ENCODE data around the gene C19orf44. TPM values are rescaled to one million over a fixed set of nuclear protein-coding genes. Genes with fewer than 3 reads are reported as not detected.

Gene C19orf44
- total RNA-seq, 5 donors from 2014 or later (not counting 1 experiment from before 2014, with no cell fraction given) = 2.3 to 4.6 (median 3.3) TPM

DNA sequence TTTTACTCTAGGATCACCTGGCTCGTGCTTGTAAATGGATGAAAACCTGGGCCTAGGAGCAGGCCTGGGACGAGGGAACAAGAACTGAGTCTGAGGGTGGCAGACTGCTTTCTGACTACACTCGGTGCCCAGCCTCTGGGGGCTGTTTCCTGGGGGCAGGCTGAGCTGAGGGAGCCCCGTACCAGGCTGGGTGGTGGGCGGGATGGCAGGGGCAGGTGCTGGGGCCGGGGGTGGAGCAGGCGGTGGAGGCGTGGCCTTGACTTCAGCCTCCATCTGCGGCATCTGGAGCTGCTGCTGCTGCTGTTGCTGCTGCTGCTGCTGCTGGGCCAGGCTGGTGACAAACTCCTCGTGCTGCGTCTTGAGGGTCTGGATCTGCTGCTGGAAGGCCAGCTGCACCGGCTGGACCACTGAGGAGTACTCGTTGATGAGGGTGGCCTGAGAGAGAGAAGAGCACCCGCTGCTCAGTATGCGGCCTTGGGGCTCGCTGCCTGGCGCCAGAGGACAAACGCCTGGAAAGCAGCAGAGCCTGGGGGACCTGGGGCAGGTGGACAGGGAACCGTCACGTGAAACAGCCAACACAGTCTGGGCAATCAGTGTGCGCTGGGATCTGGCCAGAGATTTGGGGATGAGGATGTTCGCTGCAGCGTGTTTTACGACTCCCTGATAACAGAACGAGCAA lies 33.4 kb downstream of the C19orf44 start:
- H3K4me1 Mint-ChIP-seq = no peaks in the 10 kb centered on the region
- no peaks in the 10 kb centered on the region for H3K9me3 Mint-ChIP-seq
- DNase-seq = no peak
- H3K9me3 ChIP-seq = no peaks in the 10 kb centered on the region
- H3K27ac ChIP-seq (ENCODE audit: low read length) = no peak overlapping the region
- no peaks in the 10 kb centered on the region for H3K4me1 ChIP-seq (ENCODE audit: control insufficient read depth in 1 of 2, extremely low read depth in 1 of 2, insufficient read depth in 2 of 2, low read length in 2 of 2)
- ATAC-seq (replicated peaks in 1 of 4) = no peak
- ChIA-PET CTCF (interaction anchor here in 1 of 2 donors (0.6 kb wide), 1 partner anchor 133 kb away, joined by 3 read pairs; no protein-coding TSS in a partner anchor), POLR2A (interaction anchor here in 1 of 2 donors (0.6 kb wide), 1 partner anchor 34 kb away, joined by 3 read pairs; the partner anchor contains the start of gene CALR3)
- no peak overlapping the region for H3K4me3 Mint-ChIP-seq
- no peaks in the 10 kb centered on the region for H3K27me3 ChIP-seq (replicated peaks in 1 of 2; ENCODE audit: control insufficient read depth in 2 of 2, extremely low read depth in 1 of 2, insufficient read depth in 2 of 2, low read length in 1 of 2)
- WGBS (ENCODE audit: insufficient coverage) = 93% methylated on average over 25 of the region's 25 CpGs
- H3K36me3 ChIP-seq (ENCODE audit: control insufficient read depth in 2 of 2, extremely low read depth in 1 of 2, insufficient read depth in 1 of 2, low read length in 1 of 2) = peaks cover 37 to 89% of the 10 kb centered on the region in 2 donors
- no peaks in the 10 kb centered on the region for H3K27me3 Mint-ChIP-seq
- H3K4me3 ChIP-seq (ENCODE audit: control insufficient read depth in 1 of 2, extremely low read depth in 1 of 2, low read length in 1 of 2) = no peak overlapping the region
- H3K27ac Mint-ChIP-seq = no peak overlapping the region
- H3K36me3 Mint-ChIP-seq = peaks cover 36% of the 10 kb centered on the region

DNA sequence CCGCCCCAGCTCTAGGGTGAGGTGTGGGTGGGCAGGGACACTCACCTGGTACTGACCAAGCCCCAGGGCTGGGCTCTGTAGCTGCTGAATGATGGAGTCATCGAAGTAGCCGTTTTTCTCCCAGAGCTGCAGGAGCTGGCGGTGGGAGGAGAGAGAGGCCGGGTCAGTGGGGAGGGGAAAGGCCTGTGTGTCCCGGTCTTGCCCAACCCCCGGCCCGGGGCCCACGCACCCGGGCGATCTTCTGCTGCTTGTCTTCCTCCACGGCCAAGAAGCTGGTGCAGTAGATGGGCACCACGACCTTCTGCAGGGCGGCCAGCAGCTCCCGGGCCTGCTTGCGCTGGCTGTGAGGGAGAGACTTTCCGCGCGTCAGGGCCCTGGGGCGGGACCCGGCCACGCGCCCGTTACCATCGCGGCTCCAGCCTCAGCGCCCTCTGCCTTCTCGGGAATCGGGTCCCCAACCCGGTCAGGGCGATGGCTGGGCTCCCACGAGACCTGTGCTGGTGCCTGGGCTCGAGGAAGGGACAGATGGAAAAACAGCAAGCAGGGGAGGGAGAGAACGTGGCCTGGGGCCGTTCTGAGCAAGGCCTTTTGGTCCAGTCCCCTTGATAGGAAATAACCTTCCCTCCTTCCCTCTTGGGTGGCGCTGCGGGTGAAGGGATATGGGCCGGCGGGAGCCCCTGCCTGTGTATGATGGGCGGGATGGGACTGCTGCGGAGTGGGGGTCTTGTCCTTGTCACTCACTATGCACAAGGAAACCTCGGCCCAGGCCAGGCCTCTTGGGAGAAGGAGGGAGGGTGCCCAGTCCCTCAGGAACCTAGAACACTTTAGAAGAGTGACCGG lies 34.6 kb downstream of the C19orf44 start:
- peaks cover 37% of the 10 kb centered on the region for H3K36me3 Mint-ChIP-seq
- no peak overlapping the region for H3K27ac Mint-ChIP-seq

DNA sequence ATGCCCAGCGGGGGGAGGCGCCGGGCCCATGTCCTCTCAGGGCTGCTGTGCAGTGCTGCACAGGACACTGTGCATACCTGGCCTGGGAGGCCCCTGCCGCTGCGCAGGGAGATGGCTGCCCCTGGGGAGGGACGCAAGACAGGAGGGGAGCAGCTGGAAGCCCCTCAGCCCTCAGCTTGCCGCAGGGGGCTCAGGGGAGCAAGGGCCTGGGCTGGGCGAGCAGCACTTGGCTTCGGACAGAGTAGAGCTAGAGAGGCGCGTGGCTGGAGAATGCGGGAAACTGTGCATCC lies 35.1 kb downstream of the C19orf44 start:
- no peaks in the 10 kb centered on the region for H3K9me3 Mint-ChIP-seq
- H3K36me3 Mint-ChIP-seq = peaks cover 40% of the 10 kb centered on the region
- no peaks in the 10 kb centered on the region for H3K27me3 Mint-ChIP-seq
- H3K36me3 ChIP-seq (ENCODE audit: control insufficient read depth in 2 of 2, extremely low read depth in 1 of 2, insufficient read depth in 1 of 2, low read length in 1 of 2) = peaks cover 50 to 88% of the 10 kb centered on the region in 2 donors
- H3K27ac Mint-ChIP-seq = no peak overlapping the region
- no peak for DNase-seq
- POLR2A ChIA-PET = no interaction called here
- no peak overlapping the region for H3K27ac ChIP-seq (ENCODE audit: low read length)
- CTCF ChIA-PET = no interaction called here
- peaks cover 0 to 3% (median 2%) of the 10 kb centered on the region in 3 donors for H3K4me1 Mint-ChIP-seq
- no peak overlapping the region for H3K4me3 Mint-ChIP-seq
- H3K9me3 ChIP-seq = no peaks in the 10 kb centered on the region
- H3K4me1 ChIP-seq (ENCODE audit: control insufficient read depth in 1 of 2, extremely low read depth in 1 of 2, insufficient read depth in 2 of 2, low read length in 2 of 2) = no peaks in the 10 kb centered on the region
- H3K27me3 ChIP-seq (replicated peaks in 1 of 2; ENCODE audit: control insufficient read depth in 2 of 2, extremely low read depth in 1 of 2, insufficient read depth in 2 of 2, low read length in 1 of 2) = no peaks in the 10 kb centered on the region
- WGBS (ENCODE audit: insufficient coverage) = 98% methylated on average over 12 of the region's 12 CpGs
- H3K4me3 ChIP-seq (ENCODE audit: control insufficient read depth in 1 of 2, extremely low read depth in 1 of 2, low read length in 1 of 2) = no peak overlapping the region
- no peak for ATAC-seq (replicated peaks in 1 of 4)

More for the DNA sequence above, 34.6 kb downstream of the C19orf44 start:
- Mint-ChIP-seq H3K27me3 (no peaks in the 10 kb centered on the region), H3K9me3 (no peaks in the 10 kb centered on the region), H3K4me1 (peaks cover 0 to 2% (median 2%) of the 10 kb centered on the region in 3 donors), H3K4me3 (no peak overlapping the region)
- 96% methylated on average over 26 of the region's 43 CpGs for WGBS (ENCODE audit: insufficient coverage)
- Histone ChIP-seq H3K4me3 (ENCODE audit: control insufficient read depth in 1 of 2, extremely low read depth in 1 of 2, low read length in 1 of 2) (no peak overlapping the region), H3K9me3 (no peaks in the 10 kb centered on the region), H3K36me3 (ENCODE audit: control insufficient read depth in 2 of 2, extremely low read depth in 1 of 2, insufficient read depth in 1 of 2, low read length in 1 of 2) (peaks cover 45 to 87% of the 10 kb centered on the region in 2 donors), H3K27ac (ENCODE audit: low read length) (no peak overlapping the region), H3K4me1 (ENCODE audit: control insufficient read depth in 1 of 2, extremely low read depth in 1 of 2, insufficient read depth in 2 of 2, low read length in 2 of 2) (no peaks in the 10 kb centered on the region), H3K27me3 (replicated peaks in 1 of 2; ENCODE audit: control insufficient read depth in 2 of 2, extremely low read depth in 1 of 2, insufficient read depth in 2 of 2, low read length in 1 of 2) (no peaks in the 10 kb centered on the region)
- DNase-seq (no peak), ATAC-seq (replicated peaks in 1 of 4) (no peak)
- CTCF ChIA-PET = no interaction called here
- POLR2A ChIA-PET = no interaction called here

DNA sequence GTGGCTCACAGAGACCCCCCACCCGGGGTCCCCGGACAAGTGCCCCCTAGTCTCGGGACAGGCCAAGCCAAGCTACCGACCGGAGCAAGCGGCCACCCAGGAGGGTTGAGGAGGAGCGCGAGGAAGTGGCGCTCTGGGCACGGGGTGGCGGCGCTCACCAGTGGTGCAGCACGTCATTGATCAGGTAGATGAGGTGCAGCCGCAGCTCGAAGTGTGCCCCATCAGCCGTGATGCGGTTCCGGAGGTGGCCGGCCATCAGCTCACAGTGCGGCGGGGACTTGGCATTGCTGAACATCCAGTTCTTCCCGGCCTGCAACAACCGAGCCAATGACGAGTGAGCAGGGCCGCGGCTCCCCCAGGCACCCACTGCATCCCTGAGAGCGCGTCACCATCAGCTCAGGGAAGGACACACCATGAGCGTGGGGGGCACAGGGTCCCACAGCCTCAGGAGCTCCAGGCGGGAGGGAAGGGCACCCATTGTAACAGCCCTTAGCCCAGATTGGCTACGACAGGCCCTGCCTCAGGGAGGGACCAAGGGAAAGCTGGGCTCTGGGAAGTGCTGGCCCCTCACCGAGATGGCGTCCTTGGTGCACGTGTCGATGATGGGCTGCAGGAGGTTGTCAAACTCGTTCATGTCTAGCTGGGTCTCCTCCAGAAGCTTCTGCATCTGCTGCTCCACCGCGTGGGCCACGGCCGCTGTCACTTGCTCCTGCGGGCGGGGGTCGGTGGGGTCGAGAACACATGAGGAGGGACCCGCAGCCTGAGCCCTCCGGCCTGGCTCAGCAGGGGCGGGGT lies 36.4 kb downstream of the C19orf44 start:
- H3K27me3 ChIP-seq (replicated peaks in 1 of 2; ENCODE audit: control insufficient read depth in 2 of 2, extremely low read depth in 1 of 2, insufficient read depth in 2 of 2, low read length in 1 of 2) = no peaks in the 10 kb centered on the region
- CTCF ChIA-PET = no interaction called here
- ATAC-seq (replicated peaks in 1 of 4) (no peak), DNase-seq (no peak)
- H3K4me1 ChIP-seq (ENCODE audit: control insufficient read depth in 1 of 2, extremely low read depth in 1 of 2, insufficient read depth in 2 of 2, low read length in 2 of 2) = peaks cover 0 to 5% of the 10 kb centered on the region in 2 experiments
- peaks cover 40% of the 10 kb centered on the region for H3K36me3 Mint-ChIP-seq
- H3K4me1 Mint-ChIP-seq = peaks cover 7 to 12% (median 10%) of the 10 kb centered on the region in 3 donors
- H3K27me3 Mint-ChIP-seq = no peaks in the 10 kb centered on the region
- H3K27ac Mint-ChIP-seq = no peak overlapping the region
- no peak overlapping the region for H3K27ac ChIP-seq (ENCODE audit: low read length)
- POLR2A ChIA-PET = interaction anchor here in 1 of 2 donors (0.5 kb wide), 1 partner anchor 20 kb away, joined by 3 read pairs; no protein-coding TSS in a partner anchor
- H3K4me3 ChIP-seq (ENCODE audit: control insufficient read depth in 1 of 2, extremely low read depth in 1 of 2, low read length in 1 of 2) = no peak overlapping the region
- 97% methylated on average over 47 of the region's 47 CpGs for WGBS (ENCODE audit: insufficient coverage)
- no peaks in the 10 kb centered on the region for H3K9me3 Mint-ChIP-seq
- H3K9me3 ChIP-seq = no peaks in the 10 kb centered on the region
- H3K36me3 ChIP-seq (ENCODE audit: control insufficient read depth in 2 of 2, extremely low read depth in 1 of 2, insufficient read depth in 1 of 2, low read length in 1 of 2) = peaks cover 47 to 82% of the 10 kb centered on the region in 2 donors
- no peak overlapping the region for H3K4me3 Mint-ChIP-seq

GRCh38 chr19:16535381-16535780 lies 39.2 kb downstream of the C19orf44 start:
- WGBS (ENCODE audit: insufficient coverage) = 96% methylated on average over 9 of the region's 18 CpGs
- POLR2A ChIA-PET = interaction anchor here in 1 of 2 donors (0.6 kb wide), 1 partner anchor 32 kb away, joined by 6 read pairs; no protein-coding TSS in a partner anchor
- Mint-ChIP-seq H3K9me3 (no peaks in the 10 kb centered on the region), H3K4me1 (peaks cover 32 to 37% (median 33%) of the 10 kb centered on the region in 3 donors), H3K36me3 (peaks cover 33% of the 10 kb centered on the region), H3K27ac (no peak overlapping the region), H3K4me3 (no peak overlapping the region), H3K27me3 (no peaks in the 10 kb centered on the region)
- ATAC-seq (replicated peaks in 1 of 4) (no peak), DNase-seq (no peak)
- no peaks in the 10 kb centered on the region for H3K27me3 ChIP-seq (replicated peaks in 1 of 2; ENCODE audit: control insufficient read depth in 2 of 2, extremely low read depth in 1 of 2, insufficient read depth in 2 of 2, low read length in 1 of 2)
- peaks cover 3 to 29% of the 10 kb centered on the region in 2 experiments for H3K4me1 ChIP-seq (ENCODE audit: control insufficient read depth in 1 of 2, extremely low read depth in 1 of 2, insufficient read depth in 2 of 2, low read length in 2 of 2)
- H3K36me3 ChIP-seq (ENCODE audit: control insufficient read depth in 2 of 2, extremely low read depth in 1 of 2, insufficient read depth in 1 of 2, low read length in 1 of 2) = peaks cover 40 to 70% of the 10 kb centered on the region in 2 donors
- CTCF ChIA-PET = no interaction called here
- no peak overlapping the region for H3K27ac ChIP-seq (ENCODE audit: low read length)
- no peak overlapping the region for H3K4me3 ChIP-seq (ENCODE audit: control insufficient read depth in 1 of 2, extremely low read depth in 1 of 2, low read length in 1 of 2)
- H3K9me3 ChIP-seq = no peaks in the 10 kb centered on the region

- no peak overlapping the region for H3K4me3 Mint-ChIP-seq
These were observed 39.9 kb downstream of the C19orf44 start for GRCh38 chr19:16536130-16536529.

More at GRCh38 chr19:16536130-16536529, 39.9 kb downstream of the C19orf44 start:
- H3K4me1 ChIP-seq (ENCODE audit: control insufficient read depth in 1 of 2, extremely low read depth in 1 of 2, insufficient read depth in 2 of 2, low read length in 2 of 2) = peaks cover 6 to 37% of the 10 kb centered on the region in 2 experiments
- ChIA-PET POLR2A (interaction anchor here in 1 of 2 donors (0.6 kb wide), 1 partner anchor 31 kb away, joined by 6 read pairs; no protein-coding TSS in a partner anchor), CTCF (interaction anchor here in 1 of 2 donors (0.5 kb wide), 1 partner anchor 1354 kb away, joined by 3 read pairs; no protein-coding TSS in a partner anchor)
- peaks cover 35 to 64% of the 10 kb centered on the region in 2 donors for H3K36me3 ChIP-seq (ENCODE audit: control insufficient read depth in 2 of 2, extremely low read depth in 1 of 2, insufficient read depth in 1 of 2, low read length in 1 of 2)
- DNase-seq = no peak
- Mint-ChIP-seq H3K36me3 (peaks cover 33% of the 10 kb centered on the region), H3K27me3 (no peaks in the 10 kb centered on the region), H3K9me3 (no peaks in the 10 kb centered on the region), H3K4me1 (peaks cover 36 to 41% (median 39%) of the 10 kb centered on the region in 3 donors), H3K27ac (no peak overlapping the region)
- 98% methylated on average over 6 of the region's 9 CpGs for WGBS (ENCODE audit: insufficient coverage)
- no peak overlapping the region for H3K4me3 ChIP-seq (ENCODE audit: control insufficient read depth in 1 of 2, extremely low read depth in 1 of 2, low read length in 1 of 2)
- no peaks in the 10 kb centered on the region for H3K9me3 ChIP-seq
- H3K27ac ChIP-seq (ENCODE audit: low read length) = no peak overlapping the region
- H3K27me3 ChIP-seq (replicated peaks in 1 of 2; ENCODE audit: control insufficient read depth in 2 of 2, extremely low read depth in 1 of 2, insufficient read depth in 2 of 2, low read length in 1 of 2) = no peaks in the 10 kb centered on the region
- no peak for ATAC-seq (replicated peaks in 1 of 4)

Data from T-cell (primary cell).